Measurements from ENCODE around the gene HDHD5.

The HDHD5 gene

DNA sequence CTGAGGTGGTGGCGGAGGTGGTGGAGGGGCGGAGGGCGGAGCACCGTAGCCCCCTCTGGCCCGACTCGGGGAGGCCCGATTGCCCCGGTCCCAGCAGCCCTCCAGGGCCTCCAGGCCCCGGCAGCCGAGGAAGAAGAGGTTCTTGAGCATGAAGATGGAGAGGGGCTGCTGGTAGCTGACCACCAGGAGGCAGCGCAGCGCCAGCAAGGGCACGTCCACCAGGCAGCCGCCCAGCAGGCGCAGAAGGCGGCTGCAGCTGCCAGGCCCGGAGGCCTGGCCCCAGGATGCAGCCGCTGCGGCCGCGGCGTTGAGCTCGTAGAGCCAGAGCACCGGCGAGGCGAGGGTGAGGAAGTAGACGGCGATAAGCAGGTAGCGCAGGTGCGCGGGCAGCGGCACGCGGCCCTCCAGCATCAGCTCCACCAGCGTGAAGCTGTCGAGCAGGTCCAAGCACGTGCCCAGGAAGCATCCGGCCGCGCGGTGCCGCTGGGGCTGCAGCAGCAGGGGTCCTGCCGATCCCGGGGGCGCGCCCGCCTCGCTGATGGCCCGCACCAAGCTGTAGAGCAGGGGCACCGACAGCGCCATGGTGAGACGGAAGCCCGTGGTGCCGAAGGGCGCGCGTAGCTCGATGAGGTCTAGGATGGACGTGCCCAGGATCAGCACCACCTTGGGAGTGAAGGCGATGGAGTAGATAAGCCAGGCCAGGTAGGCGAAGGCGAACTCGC is 39.4 kb downstream of the HDHD5 start:
- no peak for DNase-seq

DNA sequence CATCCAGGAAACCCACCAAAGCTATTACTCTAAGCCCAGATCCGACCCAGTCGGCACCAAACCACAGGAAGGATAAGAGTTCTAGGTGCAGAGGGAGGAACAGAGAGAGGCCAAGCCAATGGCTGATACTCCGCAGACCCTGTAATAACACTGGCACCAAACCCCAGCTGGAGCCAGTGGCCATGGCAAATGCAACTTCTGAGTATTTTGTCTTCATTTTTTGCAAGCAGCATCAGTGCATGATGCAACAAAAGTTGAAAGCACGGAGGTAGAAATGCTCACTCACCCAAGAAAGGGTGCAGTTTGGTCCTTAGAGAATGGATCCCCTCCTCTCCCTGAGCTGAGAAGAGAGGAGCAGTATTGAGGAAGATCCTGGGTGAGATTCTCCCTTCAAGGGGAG is 40.7 kb downstream of the HDHD5 start:
- no peak for DNase-seq

DNA sequence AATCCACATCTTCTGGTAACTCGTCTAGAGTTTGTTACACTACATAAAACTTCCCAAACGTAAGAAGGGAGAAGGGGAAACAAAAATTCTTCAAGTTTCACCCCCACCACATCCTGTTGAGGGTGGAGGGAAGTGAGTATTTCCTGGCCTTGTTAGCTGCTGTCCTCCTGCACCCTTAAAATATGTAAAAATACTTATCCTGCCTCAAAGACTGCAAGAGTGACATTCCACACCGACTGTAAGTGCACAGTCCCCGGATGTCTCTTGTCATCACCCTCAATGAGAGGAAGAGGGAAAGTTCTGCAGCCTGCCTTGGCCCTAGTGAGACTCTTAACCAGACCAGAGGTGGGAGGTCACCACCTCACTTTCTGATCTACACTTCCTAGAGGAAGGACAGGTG is 41.2 kb downstream of the HDHD5 start:
- no peak for DNase-seq

DNA sequence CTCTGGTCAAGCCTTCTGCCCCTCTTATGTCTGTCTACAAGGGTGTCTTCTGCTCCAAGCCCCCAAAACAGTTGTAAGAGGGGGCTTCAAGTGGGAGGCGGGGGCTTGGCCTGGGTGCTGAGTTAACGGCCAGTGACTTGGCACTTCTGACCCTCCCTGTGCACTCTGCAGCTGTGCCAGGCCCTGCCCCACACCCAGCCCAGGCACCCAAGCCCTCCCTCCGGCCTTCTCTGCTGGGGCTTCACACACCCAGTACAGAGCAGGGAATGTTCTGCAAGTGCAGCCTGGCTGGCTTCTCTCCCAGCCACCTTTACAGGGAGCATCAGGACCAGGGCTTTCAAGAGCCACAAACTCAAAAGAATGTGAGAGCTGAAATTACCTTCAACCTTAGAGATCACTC is 41.7 kb downstream of the HDHD5 start:
- DNase-seq = no peak

DNA sequence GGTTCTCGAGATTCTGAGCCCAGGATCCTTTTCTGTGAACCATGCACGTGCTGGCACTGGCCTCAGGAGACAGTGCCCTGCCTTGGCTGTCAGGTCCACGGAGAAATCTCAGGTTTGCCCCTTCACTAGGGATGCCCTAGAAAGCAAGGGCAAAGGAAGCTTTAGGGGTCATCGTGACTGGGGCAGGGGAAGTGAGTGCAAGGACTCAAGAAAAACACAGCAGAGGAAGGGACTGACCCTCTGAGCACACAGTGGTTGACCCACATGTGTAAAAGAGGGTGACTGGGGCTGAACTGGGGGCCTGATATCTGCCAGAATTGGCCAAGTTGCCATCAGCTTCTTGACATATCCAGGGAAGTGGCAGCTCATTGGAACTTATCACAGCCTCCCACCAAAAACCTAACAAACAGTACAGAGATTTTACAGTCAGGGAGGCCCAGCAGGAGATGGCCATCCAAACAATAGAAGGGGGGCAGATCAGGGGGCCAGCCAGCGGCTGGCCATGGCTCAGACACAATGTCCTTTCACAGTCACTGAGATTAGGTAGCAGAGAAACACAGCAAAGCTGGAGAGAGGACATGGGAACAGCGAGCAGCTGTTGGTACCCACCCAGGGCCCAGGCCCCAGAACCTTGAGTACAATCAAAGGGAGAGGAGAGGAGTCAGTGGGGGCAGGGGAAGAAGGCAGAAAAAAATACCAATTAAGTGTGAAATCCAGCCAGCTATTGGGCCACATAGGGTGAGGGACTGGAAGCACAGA is 42.3 kb downstream of the HDHD5 start:
- DNase-seq = no peak

DNA sequence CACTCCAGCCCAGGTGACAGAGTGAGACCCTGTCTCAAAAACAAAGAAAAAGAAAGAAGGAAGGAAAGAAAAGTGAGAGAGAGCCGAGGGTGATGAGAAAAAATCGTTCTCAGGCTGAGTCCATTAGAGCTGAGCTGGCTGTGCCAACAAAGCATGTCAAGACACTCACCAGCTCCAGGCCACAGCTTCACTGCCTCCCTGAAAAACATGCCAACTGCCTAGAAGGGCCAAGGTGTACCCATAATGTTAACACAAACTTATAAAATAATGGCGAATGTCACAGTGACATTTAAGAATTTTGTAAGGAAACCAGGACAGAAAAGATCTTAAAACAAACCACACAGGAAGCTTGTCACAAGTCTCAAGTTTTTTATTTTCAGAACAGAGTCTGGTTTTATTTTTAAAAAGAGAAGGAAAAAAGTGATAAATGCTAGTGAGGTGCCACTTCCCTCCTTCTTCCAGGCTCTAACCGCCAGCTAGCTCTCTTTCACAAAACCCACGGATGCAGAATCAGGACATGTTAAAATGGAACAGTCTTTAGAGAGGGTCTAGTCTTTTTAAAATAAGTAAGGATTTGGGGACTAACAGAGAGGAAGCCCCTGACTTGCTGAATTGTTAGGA is 43.0 kb downstream of the HDHD5 start:
- no peak for DNase-seq

DNA sequence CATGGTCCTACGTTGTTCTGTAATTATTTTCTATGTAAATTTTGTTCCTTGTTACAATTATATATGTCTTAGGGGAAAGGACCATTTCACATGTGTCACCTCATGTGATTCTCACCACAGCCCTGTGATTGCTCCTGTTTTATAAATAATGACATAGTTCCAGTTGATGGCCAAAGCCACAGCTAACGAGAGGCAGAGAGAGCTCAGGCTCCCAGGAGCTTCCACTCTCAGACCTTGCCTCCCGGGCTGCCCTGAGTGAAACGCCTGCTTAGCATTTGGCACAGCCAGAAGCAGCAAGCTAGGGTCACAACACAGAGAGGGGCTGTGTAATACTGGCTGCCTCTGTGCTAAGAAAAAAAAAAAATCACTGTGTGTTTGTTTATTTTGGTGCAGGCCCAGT is 43.8 kb downstream of the HDHD5 start:
- no peak for DNase-seq

DNA sequence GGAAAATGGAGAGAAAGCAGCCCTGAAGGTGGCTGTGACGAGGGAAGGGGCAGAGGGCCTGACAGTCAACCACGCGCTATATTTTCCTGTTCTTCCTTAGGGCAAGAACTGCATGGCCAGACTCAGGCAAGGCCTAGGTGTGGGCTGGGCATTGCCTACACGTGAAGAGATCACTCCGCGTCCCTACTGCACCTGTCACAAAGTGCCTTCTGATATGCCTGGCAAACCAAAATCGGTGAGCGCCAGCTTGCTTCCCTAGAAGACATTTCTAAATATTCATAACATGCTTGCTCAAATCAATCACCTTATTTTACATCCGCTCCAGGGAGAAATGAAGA is 44.2 kb downstream of the HDHD5 start:
- DNase-seq = no peak

DNA sequence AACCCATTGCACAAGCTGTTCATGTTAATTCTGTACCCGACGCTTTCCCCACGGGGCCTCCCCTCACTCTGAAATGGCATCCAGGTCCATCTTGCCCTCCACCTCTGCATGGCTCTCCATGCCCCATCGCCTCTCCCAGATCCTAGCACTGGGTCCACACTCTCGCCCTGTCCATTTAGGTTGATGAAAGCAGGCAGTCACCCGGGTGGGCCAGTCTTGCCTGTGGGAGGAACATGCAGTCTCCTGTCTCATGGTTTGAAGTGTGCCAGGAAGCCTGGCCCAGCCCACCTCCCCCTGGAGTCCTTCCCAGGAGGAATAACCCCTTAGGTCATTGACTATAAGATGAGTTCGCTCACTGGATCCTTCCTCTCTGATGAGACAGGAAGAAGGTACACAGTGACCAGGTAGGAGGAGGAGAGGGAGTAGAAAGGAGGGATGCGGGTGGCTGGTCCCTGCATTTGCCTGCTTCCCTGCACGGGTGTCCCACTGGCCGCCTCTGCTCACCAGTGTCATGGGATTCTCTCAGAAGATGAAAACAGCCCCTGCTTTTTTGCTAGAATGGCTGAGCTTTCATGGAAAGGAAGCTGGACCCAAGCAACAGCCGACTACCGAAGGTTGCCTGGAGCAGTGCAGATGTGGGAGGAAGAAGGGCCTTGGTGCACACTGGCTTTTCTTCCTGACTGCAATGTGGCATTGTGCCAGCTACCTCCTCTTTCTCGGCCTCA is 44.7 kb downstream of the HDHD5 start:
- no peak for DNase-seq

DNA sequence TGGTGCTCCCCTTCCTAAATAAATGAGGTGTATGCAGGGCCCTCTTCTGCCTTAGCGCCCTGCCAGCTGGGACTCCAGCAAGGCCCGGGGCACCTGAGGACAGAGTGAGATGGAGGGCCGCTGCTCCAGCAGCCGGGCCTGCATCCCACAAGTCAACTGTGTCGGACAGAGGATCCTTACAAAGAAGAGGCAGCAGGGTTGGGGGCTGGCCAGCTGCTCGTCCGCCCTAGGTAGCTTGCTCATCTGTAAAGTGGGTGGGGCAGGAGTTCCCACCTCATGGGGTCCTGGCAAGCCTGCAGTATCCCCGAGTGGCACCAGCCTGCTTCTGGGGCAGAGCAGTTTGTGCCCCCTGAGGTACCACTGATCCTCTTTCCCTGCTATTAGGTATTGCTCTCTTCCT is 45.5 kb downstream of the HDHD5 start:
- no peak for DNase-seq

DNA sequence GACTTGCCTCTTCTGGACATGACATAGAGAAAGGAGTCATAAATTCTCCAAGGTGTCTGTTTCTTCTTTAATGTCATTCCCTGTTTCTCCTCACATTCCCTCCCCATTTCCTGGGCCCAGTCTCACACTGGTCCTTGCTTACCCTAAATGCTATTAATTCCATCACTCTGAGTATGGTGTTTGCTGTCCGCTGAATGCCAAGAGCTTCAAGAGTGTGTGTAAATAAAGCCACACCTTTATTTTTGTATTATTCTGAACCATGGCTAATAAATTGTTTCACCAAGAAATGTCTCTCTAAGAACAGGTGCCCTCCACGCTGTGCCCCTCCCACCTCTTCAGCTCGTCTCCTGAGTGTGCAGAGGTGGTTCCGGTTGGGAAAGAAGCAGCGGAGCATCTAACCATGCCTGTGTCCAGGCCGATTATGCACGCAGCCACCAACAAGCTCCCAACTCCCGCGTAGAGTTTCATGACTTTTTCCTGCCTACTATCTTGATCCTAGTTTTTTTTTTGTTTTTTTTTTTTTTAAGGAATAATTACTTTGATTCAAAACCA is 46.5 kb downstream of the HDHD5 start:
- no peak for DNase-seq

DNA sequence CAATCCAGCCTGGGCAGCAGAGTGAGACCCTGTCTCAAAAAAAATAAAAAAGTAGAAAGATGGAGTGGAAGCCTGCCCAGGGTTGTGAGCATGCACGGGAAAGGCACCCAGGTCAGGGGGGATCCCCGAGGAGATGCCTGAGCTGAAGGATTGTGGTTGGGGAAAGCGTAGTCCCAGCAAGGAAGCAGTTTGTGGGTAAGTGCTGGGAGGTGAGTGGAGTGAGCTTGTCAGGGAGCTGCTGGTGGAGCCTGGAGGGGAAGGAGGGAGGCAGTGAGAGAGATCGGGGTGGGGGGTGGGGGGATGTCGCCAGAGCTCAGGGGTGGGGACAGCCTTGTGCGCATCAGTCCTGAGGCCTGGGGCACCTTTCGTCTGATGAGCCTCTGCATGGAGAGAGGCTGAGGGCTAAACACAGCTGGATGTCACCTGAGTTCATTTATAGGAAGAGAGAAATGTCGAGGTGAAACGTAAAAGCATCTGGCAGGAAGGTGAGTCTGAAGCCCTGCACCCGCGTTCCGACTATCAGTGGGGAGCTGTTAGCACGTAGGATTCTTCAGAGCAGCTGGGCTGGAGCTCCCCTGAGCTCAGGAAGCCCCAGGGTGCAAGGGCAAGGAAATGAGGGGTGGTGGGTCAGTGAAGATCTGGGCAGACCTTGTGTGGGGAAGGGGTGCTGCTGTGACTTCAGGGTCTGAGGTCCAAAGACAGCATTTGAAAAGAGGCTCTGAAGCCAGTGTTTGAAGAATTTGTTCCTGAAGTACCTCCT is 48.1 kb downstream of the HDHD5 start:
- no peak for DNase-seq

DNA sequence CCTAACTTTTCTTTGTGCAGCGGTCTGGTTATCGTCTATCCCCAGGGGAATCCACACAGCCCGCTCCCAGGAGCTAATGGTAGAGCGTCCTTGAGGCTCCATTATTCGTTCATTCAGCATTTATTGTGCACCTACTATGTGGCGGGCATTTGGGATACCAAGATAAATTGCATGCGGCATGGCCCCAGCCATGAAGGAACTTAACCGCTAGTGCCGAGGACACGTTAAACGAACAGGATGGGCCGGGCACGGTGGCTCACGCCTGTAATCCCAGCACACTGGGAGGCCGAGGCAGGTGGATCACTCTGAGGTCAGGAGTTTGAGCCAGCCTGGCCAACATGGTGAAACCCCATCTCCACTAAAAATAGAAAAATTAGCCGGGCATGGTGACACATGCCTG is 49.1 kb downstream of the HDHD5 start:
- no peak for DNase-seq

DNA sequence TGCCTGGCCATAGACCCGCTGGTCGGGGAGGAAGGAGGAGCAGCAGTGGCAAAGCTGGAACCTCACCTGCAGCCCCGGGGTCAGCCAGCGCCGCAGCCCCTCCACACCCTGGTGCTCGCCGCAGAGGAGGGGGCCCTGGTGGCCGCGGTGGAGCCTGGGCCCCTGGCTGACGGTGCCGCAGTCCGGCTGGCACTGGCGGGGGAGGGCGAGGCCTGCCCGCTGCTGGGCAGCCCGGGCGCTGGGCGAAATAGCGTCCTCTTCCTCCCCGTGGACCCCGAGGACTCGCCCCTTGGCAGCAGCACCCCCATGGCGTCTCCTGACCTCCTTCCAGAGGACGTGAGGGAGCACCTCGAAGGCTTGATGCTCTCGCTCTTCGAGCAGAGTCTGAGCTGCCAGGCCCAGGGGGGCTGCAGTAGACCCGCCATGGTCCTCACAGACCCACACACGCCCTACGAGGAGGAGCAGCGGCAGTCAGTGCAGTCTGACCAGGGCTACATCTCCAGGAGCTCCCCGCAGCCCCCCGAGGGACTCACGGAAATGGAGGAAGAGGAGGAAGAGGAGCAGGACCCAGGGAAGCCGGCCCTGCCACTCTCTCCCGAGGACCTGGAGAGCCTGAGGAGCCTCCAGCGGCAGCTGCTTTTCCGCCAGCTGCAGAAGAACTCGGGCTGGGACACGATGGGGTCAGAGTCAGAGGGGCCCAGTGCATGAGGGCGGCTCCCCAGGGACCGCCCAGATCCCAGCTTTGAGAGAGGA is 49.8 kb downstream of the HDHD5 start:
- no peak for DNase-seq

DNA sequence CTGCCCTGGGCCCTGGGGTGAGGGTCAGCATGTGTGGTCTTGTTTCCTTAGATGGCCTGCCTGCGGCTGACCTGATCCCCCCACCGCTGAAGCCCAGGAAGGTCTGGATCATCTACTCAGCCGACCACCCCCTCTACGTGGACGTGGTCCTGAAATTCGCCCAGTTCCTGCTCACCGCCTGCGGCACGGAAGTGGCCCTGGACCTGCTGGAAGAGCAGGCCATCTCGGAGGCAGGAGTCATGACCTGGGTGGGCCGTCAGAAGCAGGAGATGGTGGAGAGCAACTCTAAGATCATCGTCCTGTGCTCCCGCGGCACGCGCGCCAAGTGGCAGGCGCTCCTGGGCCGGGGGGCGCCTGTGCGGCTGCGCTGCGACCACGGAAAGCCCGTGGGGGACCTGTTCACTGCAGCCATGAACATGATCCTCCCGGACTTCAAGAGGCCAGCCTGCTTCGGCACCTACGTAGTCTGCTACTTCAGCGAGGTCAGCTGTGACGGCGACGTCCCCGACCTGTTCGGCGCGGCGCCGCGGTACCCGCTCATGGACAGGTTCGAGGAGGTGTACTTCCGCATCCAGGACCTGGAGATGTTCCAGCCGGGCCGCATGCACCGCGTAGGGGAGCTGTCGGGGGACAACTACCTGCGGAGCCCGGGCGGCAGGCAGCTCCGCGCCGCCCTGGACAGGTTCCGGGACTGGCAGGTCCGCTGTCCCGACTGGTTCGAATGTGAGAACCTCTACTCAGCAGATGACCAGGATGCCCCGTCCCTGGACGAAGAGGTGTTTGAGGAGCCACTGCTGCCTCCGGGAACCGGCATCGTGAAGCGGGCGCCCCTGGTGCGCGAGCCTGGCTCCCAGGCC is 50.6 kb downstream of the HDHD5 start:
- DNase-seq = no peak

DNA sequence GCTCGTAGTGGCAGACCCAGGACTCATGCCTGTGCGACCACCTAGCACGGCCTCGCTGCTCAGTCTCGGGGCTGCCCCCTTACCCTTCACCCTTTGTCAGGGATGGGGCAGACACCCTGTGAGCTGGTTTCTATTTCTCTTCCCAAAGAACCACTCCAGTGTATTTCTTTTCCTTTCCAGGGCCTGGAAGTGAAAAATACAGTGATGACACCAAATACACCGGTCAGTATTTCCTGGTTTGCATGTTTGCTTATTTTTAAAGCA is 51.6 kb downstream of the HDHD5 start:
- DNase-seq = no peak

DNA sequence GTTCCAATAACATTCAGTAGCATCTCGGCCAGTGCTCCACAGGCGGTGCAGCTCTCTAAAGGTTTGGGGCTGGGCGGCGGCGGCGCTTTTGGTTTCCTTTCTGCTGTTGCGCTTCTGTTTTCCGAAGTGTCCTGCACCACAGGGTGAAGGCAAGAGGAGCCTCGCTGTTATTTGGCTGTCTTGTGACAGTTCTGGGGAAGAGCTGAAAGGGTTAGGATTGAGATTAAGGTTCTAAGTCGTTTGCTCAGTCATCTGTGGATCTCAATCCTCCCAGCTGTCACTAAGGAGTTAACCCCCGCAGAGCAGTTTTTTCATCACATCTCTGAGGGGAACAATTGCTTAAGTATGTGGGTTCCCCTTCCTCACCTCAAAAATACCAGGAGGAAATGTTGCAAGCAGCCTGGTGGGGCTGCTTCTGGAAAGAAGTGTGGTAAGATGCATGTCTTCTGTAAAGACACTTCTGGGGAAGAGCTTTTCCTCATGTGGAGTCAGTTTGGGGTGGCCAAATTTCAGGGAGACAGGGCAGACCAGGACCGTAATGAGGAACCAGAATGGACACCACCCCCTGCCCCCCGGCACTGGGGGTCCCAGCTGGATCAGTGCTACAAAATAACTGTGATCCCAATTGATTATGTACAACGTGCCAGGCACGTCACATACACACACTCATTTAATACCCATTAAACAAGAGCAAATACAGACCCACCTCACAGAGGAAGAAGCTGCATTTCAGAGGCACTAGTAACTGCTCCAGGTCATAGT is 52.1 kb downstream of the HDHD5 start:
- no peak for DNase-seq

DNA sequence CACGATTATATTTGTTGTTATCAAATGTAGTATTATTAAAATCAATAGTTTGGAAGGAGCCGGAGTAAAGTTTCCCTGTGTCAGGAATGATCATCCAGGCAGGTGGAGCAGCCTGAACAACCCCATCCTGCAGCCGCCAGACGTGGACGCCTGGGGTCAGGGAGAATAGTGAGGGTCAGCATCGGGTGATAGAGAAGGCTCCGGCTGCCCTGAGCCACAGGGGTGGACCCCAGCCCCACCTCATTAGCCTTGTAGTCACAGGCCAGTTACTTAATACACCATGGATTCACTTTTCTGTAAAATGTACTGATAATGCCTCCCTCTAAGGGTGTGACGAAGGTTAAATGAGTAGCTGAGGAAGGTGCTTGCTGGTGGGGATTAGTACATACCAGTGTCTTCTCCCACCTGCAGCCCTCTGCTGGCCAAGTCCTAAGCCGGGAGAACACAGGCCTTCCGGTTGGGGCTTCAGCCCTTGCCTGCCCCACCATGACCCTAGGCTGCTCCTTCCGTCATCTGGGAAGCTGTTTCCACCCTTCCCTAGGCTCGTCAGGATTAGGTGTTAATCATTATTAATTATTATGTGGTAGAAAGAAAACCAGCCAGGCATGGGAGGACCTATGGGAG is 52.8 kb downstream of the HDHD5 start:
- no peak for DNase-seq

DNA sequence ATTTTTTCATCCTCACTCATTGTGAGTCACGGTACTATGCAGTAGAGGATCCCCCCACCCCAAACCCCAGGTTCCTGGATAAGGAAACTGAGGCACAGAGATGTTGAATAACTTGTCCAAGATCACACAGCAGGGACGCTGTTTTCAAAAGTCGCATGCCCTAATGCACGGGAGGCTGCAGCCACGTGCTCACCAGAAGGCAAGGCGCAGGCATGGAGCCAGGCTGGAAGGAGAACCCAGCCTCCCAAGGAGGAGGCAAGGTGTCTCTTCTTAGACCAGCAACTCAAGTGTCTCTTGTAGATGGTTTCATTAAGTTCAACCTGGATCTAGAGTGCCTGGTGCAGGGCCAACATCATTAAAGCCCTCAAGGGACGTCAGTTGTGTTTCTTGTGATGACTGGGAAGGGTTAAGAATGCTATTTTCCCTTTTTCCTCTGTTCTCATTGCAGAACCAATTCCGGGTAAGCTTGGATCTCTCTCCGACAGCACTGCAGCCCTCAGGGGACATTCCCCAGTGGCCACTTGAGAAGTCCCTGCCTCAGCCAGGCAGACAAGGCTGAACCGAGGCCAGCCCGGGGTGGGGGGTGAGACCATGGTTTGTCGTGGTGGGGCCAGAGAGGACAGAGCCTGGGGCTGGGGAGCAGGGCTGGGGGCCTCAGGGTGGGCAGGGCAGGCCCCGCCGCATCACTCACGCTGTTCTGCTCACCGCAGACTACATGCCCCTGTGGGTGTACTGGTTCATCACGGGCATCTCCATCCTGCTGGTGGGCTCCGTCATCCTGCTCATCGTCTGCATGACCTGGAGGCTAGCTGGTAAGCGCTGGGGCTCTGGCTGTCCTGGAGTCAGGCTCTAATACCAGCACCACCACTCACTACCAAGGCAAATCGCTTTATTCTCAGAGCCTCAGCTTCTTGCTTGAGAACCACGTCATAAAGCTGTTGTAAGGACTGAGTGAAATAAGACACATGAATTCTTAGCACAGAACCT is 53.6 kb downstream of the HDHD5 start:
- DNase-seq = no peak

All from NCI-H2029 treated with DMSO at 0.1 percent for 48 hours (cell line).